Measurements from ENCODE around the gene C1QB.

DNA sequence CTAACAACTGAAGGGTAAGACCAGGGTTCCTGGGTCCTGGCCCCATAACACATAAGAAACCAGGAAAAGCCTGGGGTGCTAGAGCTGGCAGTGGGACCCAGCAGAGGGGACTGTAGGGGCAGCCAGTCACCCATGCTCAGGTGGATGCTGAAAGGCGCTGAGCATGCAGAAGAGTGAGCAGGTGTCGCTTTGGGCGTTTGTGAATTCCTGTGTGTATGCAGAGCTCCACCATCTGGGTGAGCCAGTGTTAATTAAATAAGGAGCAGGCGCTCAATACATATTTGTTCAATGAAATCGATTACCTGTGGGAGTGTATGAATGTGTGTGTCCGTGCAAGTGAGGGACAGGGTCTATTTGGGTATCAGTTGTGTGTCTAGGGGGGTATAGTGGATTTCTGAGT, 16.1 kb upstream of the C1QB start:
- TF ChIP-seq, protein P1, sequence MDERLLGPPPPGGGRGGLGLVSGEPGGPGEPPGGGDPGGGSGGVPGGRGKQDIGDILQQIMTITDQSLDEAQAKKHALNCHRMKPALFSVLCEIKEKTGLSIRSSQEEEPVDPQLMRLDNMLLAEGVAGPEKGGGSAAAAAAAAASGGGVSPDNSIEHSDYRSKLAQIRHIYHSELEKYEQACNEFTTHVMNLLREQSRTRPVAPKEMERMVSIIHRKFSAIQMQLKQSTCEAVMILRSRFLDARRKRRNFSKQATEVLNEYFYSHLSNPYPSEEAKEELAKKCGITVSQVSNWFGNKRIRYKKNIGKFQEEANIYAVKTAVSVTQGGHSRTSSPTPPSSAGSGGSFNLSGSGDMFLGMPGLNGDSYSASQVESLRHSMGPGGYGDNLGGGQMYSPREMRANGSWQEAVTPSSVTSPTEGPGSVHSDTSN (CRISPR knock-in tag; IDR thresholded peaks at IDR 0.05; ENCODE audit: low read depth): no peak
- TF ChIP-seq, protein P1 (tag; conservative IDR thresholded peaks at IDR 0.05; ENCODE audit: low read depth): no peak
- TF ChIP-seq ZNF644 (tag; IDR thresholded peaks at IDR 0.05; ENCODE audit: low read depth) (no peak), TAF9B (IDR thresholded peaks at IDR 0.05; ENCODE audit: partially characterized antibody) (no peak), SETDB1 (IDR thresholded peaks at IDR 0.05; ENCODE audit: low read length) (no peak), ZNF354B (CRISPR knock-in tag; IDR thresholded peaks at IDR 0.05) (no peak)
- TF ChIP-seq, protein P2, sequence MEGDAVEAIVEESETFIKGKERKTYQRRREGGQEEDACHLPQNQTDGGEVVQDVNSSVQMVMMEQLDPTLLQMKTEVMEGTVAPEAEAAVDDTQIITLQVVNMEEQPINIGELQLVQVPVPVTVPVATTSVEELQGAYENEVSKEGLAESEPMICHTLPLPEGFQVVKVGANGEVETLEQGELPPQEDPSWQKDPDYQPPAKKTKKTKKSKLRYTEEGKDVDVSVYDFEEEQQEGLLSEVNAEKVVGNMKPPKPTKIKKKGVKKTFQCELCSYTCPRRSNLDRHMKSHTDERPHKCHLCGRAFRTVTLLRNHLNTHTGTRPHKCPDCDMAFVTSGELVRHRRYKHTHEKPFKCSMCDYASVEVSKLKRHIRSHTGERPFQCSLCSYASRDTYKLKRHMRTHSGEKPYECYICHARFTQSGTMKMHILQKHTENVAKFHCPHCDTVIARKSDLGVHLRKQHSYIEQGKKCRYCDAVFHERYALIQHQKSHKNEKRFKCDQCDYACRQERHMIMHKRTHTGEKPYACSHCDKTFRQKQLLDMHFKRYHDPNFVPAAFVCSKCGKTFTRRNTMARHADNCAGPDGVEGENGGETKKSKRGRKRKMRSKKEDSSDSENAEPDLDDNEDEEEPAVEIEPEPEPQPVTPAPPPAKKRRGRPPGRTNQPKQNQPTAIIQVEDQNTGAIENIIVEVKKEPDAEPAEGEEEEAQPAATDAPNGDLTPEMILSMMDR (IDR thresholded peaks at IDR 0.05 in 2 of 3, conservative IDR thresholded peaks at IDR 0.05 in 1 of 3; ENCODE audit: insufficient read depth in 2 of 3, low read depth in 1 of 3, low read length in 3 of 3): no peak; a peak in 1 of 6 replicates
- TF ChIP-seq, protein P3, sequence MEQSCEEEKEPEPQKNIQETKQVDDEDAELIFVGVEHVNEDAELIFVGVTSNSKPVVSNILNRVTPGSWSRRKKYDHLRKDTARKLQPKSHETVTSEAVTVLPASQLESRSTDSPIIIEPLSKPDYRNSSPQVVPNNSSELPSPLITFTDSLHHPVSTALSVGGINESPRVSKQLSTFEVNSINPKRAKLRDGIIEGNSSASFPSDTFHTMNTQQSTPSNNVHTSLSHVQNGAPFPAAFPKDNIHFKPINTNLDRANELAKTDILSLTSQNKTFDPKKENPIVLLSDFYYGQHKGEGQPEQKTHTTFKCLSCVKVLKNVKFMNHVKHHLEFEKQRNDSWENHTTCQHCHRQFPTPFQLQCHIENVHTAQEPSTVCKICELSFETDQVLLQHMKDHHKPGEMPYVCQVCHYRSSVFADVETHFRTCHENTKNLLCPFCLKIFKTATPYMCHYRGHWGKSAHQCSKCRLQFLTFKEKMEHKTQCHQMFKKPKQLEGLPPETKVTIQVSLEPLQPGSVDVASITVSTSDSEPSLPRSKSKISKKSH (CRISPR knock-in tag; IDR thresholded peaks at IDR 0.05): no peak

Data from K562 (cell line).